GM18520 (cell line): Measurements from ENCODE around the gene ANP32A.
A peak's percentile ranks its signal among the peaks of the same experiment; 100 is the strongest.
"Not testable (repeated sequence)": the region's sequence is repeated elsewhere in the genome, so short reads cannot be mapped to it uniquely, and the experiment has no call there.

ENCODE experiments used
- ATAC-seq: cut with Tn5 transposase; IDR thresholded peaks from one replicate; pipeline ENCODE4 v1.9.1; 2021; ENCODE audit not compliant: unreplicated experiment

The ANP32A gene

DNA sequence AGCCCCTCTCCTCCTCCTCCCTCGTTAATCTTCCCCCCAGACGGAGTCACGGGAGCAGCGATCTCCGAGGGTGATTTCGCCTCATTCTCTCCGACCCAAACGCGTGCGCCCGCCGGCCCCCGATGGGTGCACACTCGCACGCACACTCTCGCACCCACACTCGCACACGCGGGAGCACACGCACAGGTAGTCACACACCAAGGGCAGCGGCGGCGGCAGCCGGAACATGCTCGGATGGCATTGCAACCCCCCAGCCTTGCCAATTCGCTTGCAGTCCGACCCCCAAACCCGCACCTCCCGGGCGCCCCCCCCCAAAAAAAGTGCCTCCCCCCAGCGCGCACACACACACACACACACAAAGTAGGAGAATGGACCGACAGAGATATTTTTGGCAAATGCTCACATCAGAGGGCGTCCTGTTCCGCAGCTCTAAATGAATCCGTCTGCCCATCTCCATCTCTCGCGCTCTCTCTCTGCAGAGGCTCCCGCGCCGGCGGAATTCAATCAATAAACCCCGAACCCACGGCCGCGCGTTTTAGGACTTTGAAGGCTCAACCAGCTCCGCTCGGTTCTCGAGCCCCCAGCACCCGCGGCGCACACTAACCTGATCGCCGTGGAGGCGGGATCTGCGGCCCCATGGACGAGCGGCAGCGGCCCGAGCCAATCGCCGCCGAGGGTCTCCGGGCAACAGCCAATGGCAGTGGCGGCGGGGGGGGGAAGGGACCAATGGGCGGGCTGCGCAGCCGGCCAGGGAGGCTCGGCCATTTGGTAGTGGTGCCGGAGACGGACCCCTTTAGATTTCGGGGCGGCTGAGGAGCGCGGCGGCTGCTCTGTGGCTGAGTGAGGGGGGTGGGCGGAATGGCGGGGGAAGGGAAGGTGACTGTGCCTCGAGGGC lies at the start of gene ANP32A:
Gene ANP32A (minus strand): TSS at position 601 of the 895 bp plus-strand sequence. CDS start 144 bp downstream, at position 457.
- ATAC-seq, result peak; percentile 40

DNA sequence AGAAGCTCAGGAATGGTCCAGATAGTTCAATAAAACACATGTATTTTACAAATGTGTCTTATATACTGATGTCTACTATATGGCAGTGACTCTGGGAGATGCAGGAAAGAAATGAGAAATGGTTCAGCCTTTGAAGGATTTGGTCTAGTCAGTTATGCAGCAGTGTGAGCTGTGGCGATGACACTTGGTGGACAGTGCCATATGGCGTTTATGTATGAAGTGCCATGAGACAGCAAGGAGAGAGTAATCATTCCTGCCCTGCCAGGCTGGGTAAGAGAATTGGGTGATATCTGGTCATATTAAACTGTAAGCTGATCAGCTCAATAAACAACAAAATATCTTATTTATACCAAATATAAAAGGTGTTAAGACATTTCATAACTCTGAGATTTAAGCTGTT lies 47.6 kb upstream of the ANP32A start:
- no peak for ATAC-seq

DNA sequence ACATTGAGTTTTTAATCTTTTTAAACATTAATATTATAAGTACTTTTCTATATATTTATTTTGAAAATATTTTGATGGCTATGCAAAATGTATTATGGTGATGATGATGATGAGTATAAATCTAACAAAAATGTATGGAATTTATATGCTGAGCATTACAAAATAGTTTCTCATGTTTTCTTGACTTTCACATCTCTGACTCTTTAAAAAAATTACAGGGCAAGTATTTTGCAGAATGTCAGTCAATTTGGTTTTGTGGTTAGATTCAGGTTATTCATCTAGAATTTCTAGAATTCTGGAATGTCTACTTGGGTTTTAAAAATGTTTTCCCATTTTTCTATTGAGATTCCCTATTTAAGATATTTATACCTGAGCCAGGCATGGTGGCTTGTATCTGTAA lies 41.7 kb upstream of the ANP32A start:
- ATAC-seq, result no peak

DNA sequence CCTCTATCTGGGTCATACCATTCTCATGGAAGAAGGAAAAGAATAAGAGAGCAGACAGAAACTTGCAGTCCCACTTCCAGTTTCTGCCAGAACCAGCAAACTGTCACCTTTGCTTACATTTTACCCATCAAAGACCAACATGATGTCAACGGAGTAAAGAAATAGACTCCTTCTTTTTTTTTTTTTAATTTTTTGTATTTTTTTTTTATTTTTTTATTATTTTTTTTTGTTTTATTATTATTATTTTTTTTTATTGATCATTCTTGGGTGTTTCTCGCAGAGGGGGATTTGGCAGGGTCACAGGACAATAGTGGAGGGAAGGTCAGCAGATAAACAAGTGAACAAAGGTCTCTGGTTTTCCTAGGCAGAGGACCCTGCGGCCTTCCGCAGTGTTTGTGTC lies 38.0 kb upstream of the ANP32A start:
- not testable (repeated sequence) for ATAC-seq

DNA sequence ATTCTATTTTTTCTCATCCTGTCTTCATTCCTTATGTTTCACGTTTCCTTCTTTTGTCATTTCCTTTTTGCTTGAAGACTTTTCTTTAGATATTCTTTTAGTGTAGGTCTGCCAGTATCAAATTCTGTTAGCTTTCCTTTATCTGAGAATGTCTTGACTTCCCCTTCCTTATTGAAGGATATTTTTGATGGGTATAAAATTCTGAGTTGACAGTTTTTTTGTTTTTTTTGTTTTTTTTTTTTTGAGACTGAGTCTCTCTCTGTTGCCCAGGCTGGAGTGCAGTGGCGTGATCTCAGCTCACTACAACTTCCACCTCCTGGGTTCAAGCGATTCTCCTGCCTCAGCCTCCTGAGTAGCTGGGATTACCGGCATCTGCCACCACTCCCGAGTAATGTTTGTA lies 36.7 kb upstream of the ANP32A start:
- ATAC-seq, result not testable (repeated sequence)

DNA sequence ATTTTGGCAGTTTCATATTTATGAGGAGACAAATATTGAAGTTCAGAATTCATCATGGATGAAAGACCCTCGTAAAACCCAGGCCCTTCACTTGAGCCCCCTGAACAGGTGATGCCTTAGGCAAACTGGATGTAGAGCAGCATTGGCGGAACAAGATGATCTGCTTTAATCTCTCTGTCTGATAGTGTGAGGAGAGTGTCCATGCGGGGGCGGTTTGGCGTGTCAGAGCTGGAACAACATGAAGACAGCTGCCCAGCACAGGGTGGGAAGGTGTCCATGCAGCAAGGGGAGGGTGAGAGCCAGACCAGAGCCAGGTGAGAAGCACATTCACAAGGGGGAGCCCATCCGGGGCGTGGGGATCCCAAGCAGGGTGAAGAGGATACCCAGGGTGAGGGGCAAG lies 31.8 kb upstream of the ANP32A start:
- ATAC-seq, result no peak

DNA sequence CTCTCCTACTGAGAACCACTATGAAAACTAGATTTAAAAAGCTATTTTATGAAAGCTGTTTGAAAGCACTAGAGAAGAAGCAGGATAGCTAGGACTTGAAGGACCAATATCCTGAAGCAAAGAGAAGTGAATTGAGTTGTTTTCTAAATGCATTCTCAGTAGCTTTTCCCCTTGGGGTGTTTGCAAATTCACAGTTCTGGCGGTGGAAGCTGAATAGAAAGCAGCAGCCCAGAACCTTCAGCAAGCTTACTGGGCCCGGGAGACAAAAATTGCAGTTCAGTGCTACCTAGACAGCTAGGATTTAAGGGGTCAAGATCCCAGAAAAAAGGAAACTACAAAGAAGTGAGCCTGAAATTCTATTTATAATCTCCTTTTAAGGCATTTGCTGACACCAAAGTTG lies 31.3 kb upstream of the ANP32A start:
- ATAC-seq, result no peak

DNA sequence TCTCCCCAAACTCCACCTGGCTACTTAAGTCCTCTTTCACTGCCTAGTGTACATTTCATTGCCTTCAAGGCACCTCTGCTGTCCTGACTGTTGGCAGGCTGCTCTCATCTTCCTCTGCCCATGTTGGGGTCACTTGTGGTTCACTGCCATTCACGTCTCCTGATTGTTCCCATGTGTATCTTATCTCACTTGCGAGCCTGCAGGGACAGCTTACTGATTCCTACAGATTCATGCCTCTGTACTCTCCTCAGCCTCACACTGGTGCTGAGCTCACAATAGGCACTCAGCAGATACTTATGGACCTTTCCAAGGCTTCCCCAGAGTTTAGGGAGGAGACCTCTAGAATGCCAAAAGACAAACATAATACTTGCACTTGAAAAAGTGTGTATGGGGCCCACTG lies 28.8 kb upstream of the ANP32A start:
- ATAC-seq, result no peak

DNA sequence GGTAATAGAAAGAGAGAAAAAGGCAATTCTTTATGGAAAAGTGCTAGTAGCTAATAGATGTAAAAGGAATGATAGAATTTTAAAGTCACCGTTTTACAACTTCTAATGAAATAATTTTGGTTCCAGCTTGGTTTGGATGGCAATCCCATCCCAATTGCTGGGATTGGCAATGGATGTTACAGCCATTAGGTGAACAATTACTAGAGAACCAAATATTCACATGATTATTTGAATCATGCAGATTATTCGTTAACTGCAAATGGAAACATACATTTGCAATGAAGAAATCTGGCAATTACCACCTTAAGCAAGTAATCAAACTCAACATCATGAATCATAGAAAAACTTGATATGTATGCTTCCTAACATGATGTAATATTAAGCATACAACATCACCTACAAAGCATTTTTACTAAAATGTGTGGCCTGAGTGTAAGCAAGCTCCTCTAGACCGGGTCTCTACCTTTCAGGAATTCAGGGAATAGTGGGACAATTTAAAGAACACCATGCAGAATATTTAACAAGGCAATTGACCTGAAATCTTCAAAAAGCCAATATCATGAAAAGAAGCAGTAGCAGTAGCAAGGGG lies 26.2 kb upstream of the ANP32A start:
- ATAC-seq, result no peak

DNA sequence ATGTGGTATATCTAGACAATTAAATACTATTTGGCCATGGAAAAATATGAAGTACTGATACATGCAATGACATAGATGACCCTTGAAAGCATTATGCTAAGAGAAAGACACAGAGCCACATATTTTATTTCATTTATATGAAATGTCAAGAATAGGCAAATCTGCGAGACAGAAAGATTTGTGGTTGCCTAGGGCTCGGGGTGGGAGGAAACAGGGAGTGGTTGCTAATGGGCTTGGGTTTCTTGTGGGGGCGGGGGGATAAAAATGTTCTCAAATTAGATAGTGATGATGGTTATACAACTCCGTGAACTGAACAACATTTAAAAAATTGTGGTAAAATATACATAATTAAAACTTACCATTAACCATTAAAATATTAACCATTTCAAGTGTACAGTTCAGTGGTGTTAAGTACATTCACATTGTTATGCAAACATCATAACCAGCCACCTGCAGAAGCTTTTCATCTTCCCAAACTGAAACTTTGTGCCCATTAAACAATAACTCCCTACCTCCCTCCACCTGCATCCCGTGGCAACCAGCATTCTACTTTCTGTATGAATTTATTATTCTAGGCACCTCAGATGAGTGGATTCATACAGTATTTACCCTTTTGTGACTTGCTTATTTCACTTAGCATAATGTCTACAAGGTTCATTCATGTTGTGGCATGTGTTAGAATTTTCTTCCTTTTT lies 24.3 kb upstream of the ANP32A start:
- no peak for ATAC-seq

DNA sequence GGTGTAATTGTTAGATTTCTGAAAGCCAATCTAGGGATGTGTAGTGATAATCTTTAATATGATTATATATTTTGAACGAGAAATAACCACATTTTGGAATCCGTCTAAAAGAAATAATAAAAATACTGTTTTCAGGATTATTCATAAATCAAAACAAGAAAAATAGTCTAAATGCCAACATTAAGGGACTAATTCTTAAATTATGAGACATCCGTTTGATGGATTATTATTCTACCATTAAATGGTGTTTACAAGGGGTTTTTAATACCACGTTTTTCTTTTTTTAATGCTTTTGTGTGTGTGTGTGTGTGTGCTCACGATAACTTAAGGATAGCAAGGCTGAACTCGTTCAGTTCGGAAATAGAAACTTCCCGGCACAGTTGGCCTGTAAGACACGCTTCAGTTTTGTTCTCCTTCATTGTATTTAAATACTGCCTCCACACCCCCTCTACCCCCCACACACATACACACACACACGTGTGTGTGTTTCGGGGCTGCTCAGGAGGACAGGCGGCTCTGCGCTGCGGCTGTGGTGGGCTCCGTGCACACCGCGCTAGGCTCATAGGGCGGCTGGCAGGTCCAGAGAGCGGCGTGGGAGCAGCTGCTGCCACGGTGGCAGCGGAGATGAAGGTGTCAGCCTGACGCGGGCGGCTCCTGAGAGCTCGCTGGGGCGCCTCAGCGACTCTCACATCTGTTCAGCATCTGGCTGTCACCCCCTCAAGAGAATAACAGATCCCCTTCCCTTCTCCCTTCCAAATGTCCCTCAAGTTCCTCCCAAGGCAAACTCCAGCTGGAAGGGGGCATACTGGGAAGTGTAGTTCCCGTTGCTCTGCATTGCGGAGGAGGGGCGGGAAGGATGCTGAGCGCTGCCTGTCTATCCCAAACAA lies 23.0 kb upstream of the ANP32A start:
- no peak for ATAC-seq

DNA sequence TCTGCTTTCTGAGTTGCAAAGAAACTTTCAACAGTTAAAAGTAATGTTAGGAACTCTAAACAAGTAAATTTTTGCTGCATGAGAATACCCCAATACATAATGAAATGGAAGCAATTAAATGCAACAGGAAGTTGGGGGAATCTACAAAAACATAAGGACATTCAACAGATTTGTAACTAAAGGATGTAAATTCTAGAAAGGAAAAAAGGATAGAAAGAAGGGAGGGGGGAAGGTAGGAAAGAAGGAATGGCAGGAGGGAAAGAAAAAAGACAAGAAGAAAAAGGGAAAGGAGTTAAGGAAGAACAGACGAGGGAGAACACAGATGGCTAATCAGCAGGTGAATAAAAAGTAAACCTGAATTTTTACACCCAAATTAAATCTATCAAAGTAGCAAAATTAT lies 22.3 kb upstream of the ANP32A start:
- ATAC-seq, result no peak

DNA sequence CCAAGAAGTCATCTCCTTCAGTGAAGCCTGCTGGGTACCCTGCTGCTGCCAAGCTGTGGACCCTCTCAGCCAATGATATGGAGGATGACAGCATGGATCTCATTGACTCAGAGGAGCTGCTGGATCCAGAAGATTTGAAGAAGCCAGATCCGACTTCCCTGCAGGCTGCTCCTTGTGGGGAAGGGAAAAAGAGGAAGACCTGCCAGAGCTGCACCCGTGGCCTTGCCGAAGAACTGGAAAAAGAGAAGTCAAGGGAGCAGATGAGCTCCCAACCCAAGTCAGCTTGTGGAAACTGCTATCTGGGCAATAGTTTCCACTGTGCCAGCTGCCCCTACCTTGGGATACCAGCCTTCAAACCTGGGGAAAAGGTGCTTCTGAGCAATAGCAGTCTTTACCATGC lies 13.7 kb upstream of the ANP32A start:
- ATAC-seq, result no peak

DNA sequence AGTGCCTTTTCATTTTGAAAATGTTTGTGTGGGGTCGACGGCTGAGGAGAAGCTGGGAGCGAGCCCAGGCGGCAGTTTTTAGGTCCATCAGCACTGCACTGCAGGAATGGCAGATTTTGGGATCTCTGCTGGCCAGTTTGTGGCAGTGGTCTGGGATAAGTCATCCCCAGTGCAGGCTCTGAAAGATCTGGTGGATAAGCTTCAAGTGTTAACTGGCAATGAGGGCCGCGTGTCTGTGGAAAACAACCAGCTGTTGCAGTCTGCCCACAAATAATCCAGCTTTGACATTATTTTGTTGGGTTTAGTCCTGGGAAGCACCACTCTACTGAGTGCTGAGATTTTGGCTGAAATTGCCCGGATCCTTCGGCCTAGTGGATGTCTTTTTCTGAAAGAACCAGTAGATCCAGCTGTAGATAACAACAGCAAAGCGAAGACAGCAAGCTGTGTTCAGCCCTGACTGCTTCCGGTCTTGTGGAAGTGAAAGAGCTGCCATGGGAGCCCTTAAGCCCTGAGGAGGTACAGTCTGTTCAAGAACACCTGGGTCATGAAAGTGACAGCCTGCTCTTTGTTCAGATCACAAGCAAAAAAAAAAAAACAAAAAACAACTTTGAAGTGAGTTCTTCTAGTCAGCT lies 13.1 kb upstream of the ANP32A start:
- ATAC-seq, result no peak

DNA sequence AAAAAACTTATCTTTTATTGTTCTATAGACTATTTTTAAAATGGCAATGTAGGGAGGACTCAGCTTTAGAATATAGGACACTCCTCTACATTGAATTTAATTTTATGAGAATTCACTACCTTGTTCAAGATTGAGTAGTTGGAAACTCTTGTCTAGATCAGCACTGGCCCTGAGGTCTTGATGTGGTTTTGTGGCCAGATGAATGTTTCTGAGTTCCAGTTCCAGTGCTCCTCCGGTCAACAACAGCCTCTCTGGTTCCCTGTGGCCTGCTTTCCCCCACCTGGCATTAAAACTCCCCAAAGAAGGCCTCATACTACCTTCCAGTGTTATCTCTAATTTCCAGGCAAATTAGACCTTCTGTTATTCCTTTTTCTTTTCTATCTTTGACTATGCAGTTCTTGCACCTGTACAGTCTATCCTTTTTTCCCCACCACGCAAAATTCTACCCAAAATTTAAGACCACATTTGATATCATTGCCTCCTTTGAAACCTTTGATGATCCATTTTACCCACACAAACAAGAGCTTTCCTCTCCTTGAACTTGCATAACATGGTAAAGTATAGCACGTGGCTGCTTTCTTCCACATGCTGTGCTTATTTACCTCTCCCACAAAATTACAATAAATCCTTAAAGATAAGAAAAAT lies 9.6 kb upstream of the ANP32A start:
- ATAC-seq, result no peak

DNA sequence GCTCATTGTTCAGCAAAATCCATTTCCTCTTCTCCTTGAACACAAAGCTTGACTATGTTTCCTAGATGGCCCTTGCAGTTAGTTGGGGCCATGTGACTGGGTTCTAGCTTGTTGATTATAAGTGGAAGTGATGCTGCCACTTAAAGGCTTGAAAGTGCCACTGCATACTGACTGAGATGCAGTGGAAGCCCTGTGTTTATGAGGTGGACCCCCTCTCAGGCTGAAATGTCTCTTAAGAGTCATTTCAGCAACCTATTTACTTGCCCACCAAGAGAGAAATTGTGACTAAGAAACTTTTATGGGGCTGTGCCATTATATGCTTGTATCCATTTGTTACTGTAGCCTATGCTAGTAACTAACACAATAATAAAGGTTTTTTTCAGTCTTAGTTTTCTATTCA lies 8.4 kb upstream of the ANP32A start:
- peak; percentile 46 for ATAC-seq

DNA sequence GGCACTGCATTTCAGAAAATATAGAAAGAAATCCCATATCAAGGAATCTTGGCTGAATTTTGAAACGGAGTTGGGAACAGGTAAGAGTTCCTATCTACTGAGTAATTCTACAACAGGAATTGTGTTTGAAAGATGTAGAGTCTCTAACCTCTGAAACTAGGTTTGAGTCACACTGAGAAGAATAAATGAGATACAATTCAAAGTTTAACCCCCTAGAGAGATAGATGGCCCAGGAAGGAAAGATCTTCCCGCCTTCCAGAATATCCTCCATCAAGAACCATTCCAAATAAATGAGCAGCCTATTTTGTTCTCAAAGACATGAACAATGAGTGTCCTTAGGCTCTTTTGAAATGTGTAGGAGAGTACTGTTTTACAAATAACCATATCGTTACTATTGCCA lies 2.9 kb upstream of the ANP32A start:
- ATAC-seq, result no peak

DNA sequence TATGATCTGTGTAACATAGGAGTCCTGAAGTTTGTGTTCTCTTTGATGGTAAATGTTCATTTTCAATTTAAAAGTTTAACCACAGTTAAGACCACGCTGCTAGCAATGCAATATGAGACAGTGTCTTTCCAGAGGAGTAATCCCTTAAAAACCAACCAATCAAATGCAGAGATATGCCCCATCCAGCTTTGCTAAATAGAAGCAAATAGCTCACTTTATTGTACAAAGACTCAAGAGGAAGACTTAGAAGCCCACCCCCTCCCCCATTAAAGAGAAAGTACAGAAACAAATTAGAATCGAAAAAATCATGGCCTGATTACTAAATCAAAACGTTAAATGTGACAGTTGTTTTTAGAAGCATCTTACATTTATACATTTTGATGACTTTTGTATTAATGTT lies 2.1 kb upstream of the ANP32A start:
- ATAC-seq, result no peak

DNA sequence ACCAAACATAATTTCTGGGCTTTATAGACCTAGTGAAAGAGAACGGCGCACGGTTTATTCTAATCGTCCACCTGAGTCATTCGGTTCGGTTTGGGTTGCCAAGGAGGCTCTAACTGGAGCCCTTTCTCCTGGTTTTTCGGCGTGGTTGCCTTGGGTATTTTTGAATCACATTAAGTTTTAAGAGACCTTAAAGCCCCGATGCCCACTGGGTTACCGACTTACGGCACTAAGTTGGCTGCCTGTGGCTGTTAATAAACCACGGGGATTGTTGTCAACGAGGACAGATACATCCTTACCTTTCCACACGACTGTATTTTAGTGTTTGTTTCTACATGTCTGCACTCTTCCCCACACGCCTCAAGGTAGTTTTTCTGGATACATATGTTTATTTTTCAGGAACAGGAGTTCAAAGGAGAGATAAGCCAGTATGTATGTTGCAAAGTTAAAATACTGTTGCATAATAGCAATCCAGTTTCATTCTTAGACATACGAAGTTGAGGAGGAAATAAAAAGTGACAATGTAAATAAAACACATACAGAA lies 1.2 kb upstream of the ANP32A start:
- ATAC-seq, result no peak
